Stimulated activated CD4-positive, alpha-beta T cell treated with anti-CD3 and anti-CD28 coated beads, TNF-alpha, amount 100 ng/mL, for 1 hour (primary cell): ENCODE results near the gene EPB41L3.

Experiments used
- DNase-seq, 3 donors: peaks; one replicate each; pipeline ENCODE4 v3.0.0-alpha.2; 2020; ENCODE audit warnings: low read depth in 3 of 3, low spot score in 1 of 3

The EPB41L3 gene

DNA sequence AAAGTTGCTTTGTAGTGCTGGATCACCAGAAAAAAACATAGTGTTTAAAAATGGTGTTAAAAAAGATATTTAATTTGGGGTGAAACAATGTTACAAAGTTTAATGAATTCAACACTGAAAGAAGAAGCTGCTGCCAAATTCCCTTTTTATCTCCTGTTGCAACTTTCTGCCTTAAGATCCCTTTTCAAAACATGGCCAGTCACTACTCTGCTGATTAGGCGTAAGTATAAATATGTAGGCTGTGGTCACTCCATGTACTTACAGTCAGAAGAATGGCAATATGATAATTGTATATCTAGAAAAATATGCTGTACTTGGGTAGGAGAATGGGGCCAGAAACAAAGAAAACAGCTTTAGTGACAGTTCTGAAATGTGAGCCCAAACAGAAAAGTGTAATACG lies 124.8 kb downstream of the EPB41L3 start:
- no peak for DNase-seq

DNA sequence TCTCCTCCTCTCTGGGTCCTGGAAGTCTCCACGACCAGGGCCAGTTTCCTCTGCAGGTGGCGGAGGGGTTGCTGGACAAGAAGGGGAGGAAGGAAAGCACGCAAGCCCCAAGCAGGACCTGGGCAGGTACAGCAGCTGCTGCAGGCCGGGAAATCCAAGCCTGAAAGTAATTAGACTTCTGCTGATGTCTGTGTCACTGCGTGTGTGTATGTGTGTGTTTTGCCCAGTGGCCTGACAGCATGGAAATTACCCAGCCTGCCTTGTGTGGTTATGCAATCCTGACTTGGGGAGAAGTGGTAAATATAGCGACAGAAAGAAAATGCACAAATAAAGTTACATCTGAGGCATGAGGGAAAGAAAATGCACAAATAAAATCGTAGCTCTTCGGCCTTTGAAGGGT lies 126.5 kb downstream of the EPB41L3 start:
- DNase-seq, result no peak

DNA sequence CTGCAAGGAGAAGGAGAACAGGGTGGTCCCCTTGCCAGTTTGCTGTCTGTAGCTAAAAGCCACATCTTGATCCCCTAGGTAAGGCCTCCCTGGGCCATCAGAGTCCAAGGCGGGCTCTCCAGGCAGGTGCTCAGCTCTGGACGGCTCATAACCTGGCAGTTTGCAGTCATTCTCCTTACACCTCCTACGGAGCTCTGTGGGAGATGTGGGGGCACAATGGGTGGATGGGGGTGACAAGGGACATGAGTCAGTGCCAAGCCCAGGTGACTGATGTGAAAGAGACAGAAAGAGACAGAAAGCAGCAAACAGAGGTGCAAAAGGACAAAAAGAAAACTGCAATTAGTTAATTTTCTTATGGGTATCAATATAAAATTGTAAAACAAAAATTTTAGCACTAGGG lies 127.7 kb downstream of the EPB41L3 start:
- no peak for DNase-seq

DNA sequence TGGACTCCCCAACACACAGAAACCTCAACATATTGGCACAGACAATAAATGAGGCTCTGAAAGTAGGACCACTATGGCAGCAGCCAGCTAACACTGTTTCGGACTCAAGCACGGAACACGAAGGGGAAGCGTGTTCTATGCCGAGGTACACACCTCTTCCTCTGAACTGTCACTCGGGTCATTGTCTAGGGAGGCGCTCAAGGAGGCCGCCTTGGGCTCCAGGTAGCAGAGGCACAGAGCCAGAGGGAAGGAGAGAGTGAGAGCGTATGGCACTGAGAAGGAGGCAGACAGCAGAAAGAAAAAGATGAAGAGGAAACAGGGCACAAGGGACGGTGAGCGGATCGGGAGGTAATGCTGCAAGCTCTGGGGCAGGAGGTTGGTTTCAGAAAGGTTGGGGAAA lies 128.1 kb downstream of the EPB41L3 start:
- no peak for DNase-seq

DNA sequence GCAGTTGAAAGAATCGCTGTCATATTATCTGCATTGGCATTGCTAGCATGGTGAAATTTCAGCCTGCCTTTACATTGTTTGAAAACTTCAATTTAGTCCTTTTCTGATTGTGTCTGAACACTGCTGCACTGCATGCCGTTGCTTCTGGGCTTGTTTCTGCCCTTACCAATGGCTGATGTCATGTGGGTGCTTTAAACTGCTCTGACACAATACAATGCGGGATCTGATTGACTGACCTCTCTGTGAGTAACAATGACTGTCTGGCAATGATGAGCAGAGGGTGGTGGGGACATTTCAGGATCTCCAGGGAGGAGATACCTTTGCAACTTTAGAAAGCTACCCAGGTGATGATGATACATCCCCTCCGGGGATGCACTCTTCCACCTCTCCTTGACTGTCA lies 128.8 kb downstream of the EPB41L3 start:
- no peak for DNase-seq

DNA sequence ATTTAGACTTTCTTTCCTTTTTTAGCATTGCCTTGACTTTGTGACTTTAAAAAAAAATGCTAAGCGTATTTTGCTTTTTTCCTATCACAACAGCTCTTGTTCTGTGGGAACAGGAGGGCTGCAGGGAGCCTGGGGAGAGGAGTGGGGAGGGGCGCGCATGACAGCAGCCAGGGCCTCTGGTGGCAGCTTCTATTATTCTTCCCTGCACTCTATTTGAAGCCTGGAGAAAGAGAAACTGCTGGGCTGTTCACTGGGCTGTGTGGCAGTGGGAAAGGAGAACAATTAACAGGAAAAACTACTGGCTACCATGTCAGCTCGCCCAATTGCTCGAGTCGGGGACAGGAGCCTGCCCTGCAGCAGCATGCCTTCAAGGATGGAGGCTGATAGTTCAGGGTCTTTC lies 129.3 kb downstream of the EPB41L3 start:
- no peak for DNase-seq

DNA sequence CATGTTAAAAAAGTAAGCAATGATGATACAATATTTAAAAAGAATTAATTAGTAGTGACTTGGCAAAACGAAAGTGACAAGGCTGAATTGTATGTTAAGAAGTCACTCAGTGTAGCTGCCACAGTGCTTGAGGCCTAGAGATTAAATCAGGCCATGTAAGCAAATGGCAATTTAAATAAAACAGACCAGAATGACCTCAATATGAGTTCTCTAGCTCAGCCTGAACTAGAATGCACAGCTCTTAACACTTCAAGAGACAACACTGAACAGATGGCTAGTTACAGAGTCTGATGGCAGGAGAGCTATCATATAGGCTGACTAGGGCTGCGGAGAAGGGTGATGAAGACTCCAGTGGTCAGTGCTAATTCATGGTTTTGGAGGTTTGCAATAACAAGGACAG lies 130.3 kb downstream of the EPB41L3 start:
- no peak for DNase-seq

DNA sequence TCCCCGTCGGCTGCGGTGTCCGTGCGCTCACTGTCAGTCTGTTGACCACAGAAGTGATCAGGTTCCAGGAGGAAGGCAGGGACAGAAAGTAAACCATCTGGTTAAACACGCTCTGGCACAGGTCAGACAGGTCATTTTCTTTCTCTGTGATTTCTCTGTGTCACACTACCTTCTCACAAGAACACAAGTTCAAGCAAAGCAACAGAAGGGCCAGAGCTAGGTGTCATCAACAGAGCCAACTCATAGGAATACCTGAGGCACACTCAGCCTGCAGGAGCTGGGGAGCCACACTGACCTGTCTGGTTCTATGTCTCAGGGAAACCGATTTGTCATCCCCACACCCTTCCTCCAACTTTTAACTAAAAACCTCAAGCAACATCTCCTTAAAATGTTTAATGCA lies 133.2 kb downstream of the EPB41L3 start:
- DNase-seq, result no peak

DNA sequence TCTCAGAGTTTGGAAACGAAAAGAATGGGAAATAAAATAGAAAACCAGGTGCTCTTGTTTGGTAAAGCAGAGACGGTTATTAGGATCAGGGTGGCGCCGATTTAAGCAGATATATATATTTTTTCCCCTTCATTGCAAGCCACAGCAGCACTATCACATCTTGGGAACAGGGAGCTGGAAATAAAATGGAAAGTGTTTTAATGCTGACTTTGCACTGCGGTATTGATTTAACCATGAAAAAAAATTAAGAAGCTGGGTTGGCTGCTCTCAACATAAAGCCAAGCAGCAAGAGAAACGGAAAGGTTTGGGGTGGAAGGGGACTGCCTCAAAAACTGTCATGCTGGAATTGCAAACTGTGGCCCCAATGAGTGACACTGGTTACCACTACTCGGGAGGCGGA lies 145.5 kb downstream of the EPB41L3 start:
- DNase-seq, result no peak

DNA sequence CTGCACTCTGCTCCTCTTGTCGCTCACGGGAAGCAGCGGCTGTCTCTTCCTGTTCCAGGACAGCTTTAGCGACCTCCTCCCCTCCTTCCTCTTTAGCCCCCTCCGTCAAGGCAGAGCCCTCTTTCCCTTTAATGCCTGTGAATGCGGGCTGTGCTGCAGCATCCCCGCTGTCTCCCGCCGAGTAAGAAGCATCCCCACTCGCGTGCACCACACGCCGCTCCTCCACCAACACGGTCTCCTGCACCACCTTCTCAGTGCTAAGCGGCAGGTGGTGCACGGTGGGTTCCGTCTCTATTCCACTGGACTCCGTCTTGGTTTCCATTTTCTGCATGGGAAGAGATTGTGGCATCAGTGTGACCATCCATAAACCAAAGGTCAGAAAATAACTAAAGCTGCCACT lies 146.7 kb downstream of the EPB41L3 start:
- no peak for DNase-seq

DNA sequence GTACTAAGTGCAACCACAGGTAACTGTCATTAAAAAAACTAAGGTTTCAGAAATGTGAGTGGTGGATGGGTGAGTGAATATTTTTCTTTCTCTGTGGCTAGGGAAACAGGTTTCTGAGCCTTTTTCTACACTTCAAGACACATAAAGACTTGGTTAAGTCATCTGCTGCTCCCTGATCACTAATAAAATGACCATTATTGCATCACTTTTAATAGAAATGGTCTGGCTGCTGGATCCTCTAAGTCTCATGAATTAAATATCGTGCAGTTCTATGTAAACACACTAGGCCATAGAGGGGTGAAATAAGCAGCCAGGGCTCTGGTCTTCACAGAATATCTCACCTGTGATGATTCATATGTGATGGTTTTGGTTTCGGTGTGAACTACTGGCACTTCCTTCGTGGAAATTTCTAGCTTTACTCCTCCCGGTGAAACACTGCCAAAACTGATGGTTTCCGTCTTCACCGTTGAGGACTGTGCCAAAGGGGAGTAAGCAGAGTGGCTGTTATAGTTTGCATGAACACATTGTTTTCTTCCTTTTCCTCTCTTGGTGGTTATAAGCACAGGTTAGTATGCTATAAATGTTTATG lies 147.8 kb downstream of the EPB41L3 start:
- DNase-seq, result no peak

DNA sequence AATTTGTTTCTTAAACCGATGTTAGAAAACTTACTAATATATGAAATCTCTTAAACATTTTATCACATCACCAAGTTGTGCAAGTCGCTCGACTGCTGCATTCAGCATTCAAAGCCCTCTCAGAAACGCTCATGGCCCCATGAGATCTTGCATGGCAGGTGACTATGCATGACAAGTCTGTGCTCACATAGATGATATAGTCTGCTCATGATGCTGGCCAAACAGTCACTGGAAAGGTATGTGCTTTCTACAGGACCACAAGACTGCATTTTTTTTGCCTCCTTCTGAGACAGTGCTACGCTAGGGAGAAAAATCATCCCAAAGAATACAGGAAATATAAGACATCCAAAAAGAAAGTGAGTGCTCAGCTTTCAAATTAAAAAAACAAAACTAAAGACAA lies 150.0 kb downstream of the EPB41L3 start:
- DNase-seq, result no peak

DNA sequence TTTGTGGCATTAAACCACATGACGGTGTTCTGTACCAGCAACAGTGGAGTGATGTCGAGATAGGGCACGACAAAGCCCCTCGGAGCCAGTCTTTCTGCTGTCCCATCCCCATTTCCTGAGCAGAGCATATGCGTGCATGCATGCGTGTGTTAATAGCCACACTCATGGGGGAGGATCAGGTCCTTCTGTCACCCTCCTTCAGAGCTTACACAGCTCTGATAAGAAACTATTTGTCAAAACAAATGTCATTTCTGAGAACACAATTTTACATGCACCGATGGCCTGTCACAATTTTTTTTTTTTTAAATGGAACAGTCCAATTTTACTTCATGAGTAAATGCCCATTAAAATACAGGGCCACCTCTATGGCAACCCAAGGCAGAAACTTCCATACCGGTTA lies 152.4 kb downstream of the EPB41L3 start:
- DNase-seq, result no peak

DNA sequence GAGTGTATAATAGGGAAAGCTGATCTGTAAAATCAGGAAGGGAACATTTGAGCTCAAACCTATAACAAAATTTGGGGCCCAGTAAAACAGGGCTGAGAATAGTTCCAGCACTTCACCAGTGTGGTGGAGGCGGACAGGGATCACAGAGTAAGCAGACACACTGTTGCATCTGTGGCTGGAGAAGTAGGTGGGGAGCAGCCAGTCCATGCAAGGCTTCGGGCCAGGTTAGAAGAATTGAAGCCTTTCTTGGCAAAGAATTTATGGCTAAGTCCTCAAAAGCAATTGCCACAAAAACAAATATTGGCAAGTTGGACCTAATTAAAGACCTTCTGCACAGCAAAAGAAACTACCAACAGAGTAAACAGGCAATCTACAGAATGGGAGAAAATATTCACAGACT lies 154.4 kb downstream of the EPB41L3 start:
- DNase-seq, result no peak

DNA sequence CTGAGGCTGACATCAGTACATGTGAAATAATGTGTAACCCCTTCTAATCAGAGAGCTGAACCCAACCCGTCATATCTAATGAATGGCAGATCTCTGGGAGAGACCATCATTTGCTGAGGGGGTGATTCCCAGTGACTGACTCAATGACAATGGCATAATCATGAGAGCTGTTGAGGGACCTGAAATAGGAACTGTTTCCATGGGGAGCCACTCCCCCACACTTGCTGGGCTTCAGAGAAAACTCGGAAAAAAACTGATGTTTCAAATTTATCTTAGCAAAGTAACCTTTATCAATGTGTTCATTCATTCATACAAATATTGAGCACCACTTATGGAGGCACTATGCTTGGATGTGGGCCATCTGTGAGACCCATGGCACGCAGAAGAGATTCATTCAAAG lies 154.9 kb downstream of the EPB41L3 start:
- no peak for DNase-seq

DNA sequence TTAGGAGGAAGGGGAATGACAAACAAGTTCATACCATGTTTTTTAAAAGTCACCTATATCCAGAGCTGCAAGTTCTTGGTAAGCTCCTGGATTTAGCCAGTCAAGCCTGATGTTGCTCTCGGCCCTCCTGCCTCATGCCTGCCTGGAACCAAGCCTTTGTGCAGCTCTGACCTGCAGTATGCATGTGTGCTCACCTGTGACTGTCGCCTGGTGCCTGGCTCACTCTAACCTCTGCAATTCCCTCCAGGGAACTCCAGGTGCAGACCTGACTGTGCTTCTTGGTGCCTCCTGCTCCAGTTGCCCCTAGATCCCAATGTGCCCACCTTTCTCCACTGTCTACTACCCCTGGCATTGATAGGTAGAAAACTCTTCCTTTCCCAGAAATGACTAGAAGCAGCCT lies 163.2 kb downstream of the EPB41L3 start:
- DNase-seq, result no peak

DNA sequence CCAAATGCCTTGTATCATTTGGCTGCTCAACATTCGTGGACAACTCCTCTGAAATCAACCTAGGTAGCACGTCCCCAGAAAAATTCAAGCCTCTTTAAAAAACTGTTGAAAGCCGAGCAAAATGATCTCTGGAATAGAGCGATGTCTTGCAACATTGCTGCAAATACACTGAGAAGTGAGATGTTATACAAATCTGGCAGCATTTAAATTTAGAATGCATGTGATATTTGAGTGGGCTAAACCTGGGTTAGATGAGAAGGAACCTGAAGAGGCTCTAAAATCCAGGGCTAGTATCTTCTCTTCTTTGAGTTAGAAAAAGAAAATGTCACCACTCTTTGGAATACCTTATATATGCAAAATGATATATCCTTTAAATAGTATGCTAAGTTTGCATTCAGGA lies 166.8 kb downstream of the EPB41L3 start:
- no peak for DNase-seq

DNA sequence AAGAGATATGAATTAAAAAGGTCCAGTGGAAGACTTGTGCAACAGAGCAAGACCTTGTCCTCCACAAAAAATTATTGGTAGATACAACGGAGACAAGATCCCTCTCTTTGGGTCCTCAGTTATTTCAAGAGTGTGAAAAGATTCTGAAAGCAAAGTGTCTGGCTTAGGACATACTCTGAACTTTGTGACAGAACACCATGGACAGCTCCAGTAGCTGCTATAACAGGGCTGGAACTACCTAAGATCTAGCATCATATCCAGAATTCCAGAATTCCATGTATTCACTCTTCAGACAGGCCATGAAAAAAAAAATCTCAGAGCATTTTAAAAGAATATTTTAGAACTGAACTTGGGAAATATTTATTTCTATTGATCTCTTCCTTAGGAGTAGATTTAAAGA lies 173.5 kb downstream of the EPB41L3 start:
- DNase-seq, result no peak

DNA sequence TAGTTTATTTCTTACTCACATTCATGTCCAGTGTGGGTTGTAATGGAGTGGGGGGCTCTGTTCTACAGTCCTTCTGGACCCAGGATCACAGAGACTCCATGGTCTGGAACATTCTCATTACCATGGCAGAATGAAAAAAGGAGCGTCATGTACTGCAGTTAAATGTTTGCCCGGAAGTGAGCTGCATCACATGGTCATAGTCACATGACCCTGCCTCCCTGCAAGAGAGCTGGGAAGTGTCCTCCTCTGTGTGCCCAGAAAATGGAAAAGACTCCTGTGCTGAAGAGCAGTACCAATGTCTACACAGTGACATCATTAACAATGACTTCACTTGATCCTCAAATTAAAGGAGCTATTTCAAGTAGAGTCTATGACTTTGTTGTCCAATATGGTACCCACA lies 174.3 kb downstream of the EPB41L3 start:
- no peak for DNase-seq

DNA sequence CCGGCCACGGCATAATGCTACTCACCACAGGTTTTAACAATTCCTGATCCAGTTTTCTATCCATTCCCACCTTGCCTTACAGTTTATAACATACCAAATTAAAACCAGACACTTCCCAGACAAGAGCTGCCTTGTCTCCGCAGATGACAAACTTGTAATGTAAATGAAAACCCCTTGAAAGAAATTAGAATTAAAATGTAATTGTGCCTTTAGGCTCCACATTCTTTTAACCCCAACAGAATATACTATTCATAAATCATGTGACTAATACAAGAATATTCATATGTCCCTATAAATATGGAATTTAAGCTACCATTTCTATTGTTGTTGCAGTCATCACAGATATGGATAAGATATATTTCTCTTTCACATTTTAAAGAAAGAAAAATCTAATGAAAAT lies 178.4 kb downstream of the EPB41L3 start:
- no peak for DNase-seq

DNA sequence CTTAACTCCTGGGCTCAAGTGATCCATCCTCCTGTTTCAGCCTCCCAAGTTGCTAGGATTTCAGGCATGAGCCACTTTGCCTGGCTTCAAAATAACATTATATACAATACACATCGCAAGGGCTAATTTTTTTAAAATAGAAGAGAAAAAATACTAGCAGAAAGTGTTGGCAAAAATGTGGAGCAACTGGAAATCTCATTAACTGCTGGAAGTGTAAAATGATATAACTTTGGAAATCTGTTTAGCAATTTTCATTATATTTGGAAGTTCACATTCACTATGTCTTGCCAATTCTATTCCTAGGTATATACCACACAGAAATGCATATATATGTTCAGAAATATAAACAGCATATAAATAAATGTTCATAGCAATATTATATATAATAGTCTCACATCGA lies 193.2 kb downstream of the EPB41L3 start:
- DNase-seq, result no peak
